Measurements from ENCODE around the gene MAGIX. TPM values are rescaled to one million over a fixed set of nuclear protein-coding genes. Genes with fewer than 3 reads are reported as not detected.

Gene MAGIX
- total and polyA plus RNA-seq, 2 experiments from 2014 or later: 0.66 to 0.83 TPM

- no peaks in the 10 kb centered on the region for H3K36me3 ChIP-seq (ENCODE audit: insufficient read depth)
- H3K4me1 ChIP-seq (ENCODE audit: insufficient read depth): no peaks in the 10 kb centered on the region
- no peaks in the 10 kb centered on the region for H3K9me3 Mint-ChIP-seq
- no peak overlapping the region for H2AFZ ChIP-seq
- H3K27me3 ChIP-seq (ENCODE audit: insufficient read depth): no peaks in the 10 kb centered on the region
- ATAC-seq (no peak), DNase-seq (ENCODE audit: low spot score) (no peak)
- no peak overlapping the region; the same call in 2 of the 3 replicates for H3K4me3 Mint-ChIP-seq
- no peak overlapping the region for H3K4me2 ChIP-seq
- no peaks in the 10 kb centered on the region for H3F3A ChIP-seq (replicated peaks; ENCODE audit: low read depth)
- H3K27ac Mint-ChIP-seq: no peak overlapping the region
- H3K27me3 Mint-ChIP-seq (ENCODE audit: insufficient read depth, low read depth, poor library complexity): no peaks in the 10 kb centered on the region
- no peaks in the 10 kb centered on the region for H3K9me2 ChIP-seq (ENCODE audit: insufficient read depth)
- no peak for TF ChIP-seq POLR2AphosphoS5 (IDR thresholded peaks at IDR 0.05; ENCODE audit: low read depth)
- TF ChIP-seq REST (IDR thresholded peaks at IDR 0.05; ENCODE audit: unreplicated experiment): no peak
- no peak for TF ChIP-seq CREB1 (CRISPR knock-in tag; IDR thresholded peaks at IDR 0.05; ENCODE audit: low read depth)
- no peak for TF ChIP-seq CTCF (conservative IDR thresholded peaks at IDR 0.05; ENCODE audit: low read depth in 2 of 2)
- no peak for TF ChIP-seq EZH2phosphoT487 (IDR thresholded peaks at IDR 0.05; ENCODE audit: unreplicated experiment)
- no peak for TF ChIP-seq JUNB (IDR thresholded peaks at IDR 0.05; ENCODE audit: unreplicated experiment)
- no peak for TF ChIP-seq STAT1 (IDR thresholded peaks at IDR 0.05; ENCODE audit: unreplicated experiment)
- no peak for TF ChIP-seq EZH2 (IDR thresholded peaks at IDR 0.05; ENCODE audit: low read depth, unreplicated experiment)
- no peak for TF ChIP-seq ZNF114 (CRISPR knock-in tag; IDR thresholded peaks at IDR 0.05)
- no peak for TF ChIP-seq ZNF462 (CRISPR knock-in tag; IDR thresholded peaks at IDR 0.05)
- no peaks in the 10 kb centered on the region for H3K79me2 ChIP-seq (replicated peaks; ENCODE audit: insufficient read depth)
- no peak overlapping the region for H3K27ac ChIP-seq (ENCODE audit: low read depth)
- no peaks in the 10 kb centered on the region for H4K20me1 ChIP-seq (replicated peaks; ENCODE audit: insufficient read depth)
- no peaks in the 10 kb centered on the region; the same call in 2 of the 3 replicates for H3K36me3 Mint-ChIP-seq (ENCODE audit: low read depth)
- H3K4me1 Mint-ChIP-seq: peaks cover 27% of the 10 kb centered on the region
- no peak overlapping the region for H3K4me3 ChIP-seq
Observed at GRCh38 chrX:49197543-49198087, 35.1 kb downstream of the MAGIX start.
